Measurements from ENCODE around the gene GARNL3. TPM values are rescaled to one million over a fixed set of nuclear protein-coding genes. Genes with fewer than 3 reads are reported as not detected.

Gene GARNL3
- total RNA-seq, 1 experiment from 2014 or later = 11.8 TPM

DNA sequence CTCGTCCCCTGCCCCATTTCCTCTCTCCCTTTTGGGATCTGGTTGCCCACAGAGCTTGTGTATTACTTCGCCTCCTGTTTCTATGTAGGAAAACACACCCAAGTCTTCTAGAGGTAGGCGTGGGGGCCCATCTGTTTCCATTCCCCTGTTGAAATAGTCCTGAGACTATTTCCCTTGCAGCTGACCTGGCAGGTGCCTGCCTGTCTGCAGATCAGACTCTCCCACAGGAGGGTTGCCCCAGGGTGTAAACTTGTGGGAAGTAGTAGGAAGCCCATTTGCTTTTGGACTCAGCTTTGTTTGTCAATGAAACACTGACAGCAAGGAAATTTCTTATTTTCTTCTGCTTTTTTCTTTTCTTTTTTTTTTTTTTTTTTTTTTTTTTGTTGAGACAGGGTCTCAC lies 16.3 kb upstream of the GARNL3 start:
- POLR2A ChIA-PET = interaction anchor here (0.6 kb wide), 1 partner anchor 140 kb away, joined by 11 read pairs; no protein-coding TSS in a partner anchor
- H3K9me3 Mint-ChIP-seq (ENCODE audit: unreplicated experiment) = no peaks in the 10 kb centered on the region
- CTCF ChIA-PET = no interaction called here
- BruUV-seq (replicated peaks) = no TSS peak
- intact Hi-C loops (cut with micrococcal nuclease; ENCODE audit: unreplicated experiment) = loop anchor here (5.0 kb wide), 1 partner anchor 149 kb away; the partner anchor contains the start of gene SLC2A8
- Histone ChIP-seq H3K4me3 (ENCODE audit: low read depth, low read length) (no peak overlapping the region), H3K36me3 (ENCODE audit: control insufficient read depth, insufficient read depth, low read length) (no peaks in the 10 kb centered on the region), H3K27me3 (replicated peaks; ENCODE audit: control insufficient read depth, insufficient read depth, low read length) (no peaks in the 10 kb centered on the region), H3K4me1 (0 out of 2 replicates have a peak, but pooled peaks cover 5% of the 10 kb centered on the region), H3K9me3 (no peaks in the 10 kb centered on the region)
- DNase-seq = no peak
- H3K36me3 Mint-ChIP-seq (ENCODE audit: insufficient read depth, unreplicated experiment) = peaks cover 7% of the 10 kb centered on the region
- no peak overlapping the region for H3K27ac Mint-ChIP-seq (ENCODE audit: unreplicated experiment)
- no peaks in the 10 kb centered on the region for H3K4me1 Mint-ChIP-seq (ENCODE audit: low read depth, unreplicated experiment)
- H3K27me3 Mint-ChIP-seq (ENCODE audit: insufficient read depth, unreplicated experiment) = no peaks in the 10 kb centered on the region
- TF ChIP-seq CTCF (IDR thresholded peaks at IDR 0.05; ENCODE audit: insufficient read depth in 1 of 2, low read depth in 1 of 2, low read length in 1 of 2, severe bottlenecking in 1 of 2, unreplicated experiment in 1 of 2) = no peak
- H3K4me3 Mint-ChIP-seq (ENCODE audit: unreplicated experiment) = no peak overlapping the region

DNA sequence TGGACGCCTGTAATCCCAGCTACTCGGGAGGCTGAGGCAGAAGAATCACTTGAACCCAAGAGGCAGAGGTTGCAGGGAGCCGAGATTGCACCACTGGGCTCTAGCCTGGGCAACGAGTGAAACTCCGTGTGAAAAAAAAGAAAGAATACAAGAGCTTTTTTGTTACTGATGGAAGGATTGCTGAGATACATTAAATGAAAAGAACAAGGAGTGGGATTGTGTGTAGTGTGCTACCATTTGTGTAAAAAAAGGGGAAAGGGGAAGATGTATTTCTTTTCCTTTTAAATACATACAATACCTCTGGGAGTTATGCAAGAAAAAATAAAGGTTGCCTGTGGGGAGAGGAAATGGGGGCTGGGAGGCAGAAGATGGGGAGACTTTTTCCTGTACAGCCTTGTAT lies 14.7 kb upstream of the GARNL3 start:
- Histone ChIP-seq H3K27me3 (replicated peaks; ENCODE audit: control insufficient read depth, insufficient read depth, low read length) (no peaks in the 10 kb centered on the region), H3K4me3 (ENCODE audit: low read depth, low read length) (no peak overlapping the region), H3K9me3 (no peaks in the 10 kb centered on the region), H3K4me1 (0 out of 2 replicates have a peak, but pooled peaks cover 5% of the 10 kb centered on the region), H3K36me3 (ENCODE audit: control insufficient read depth, insufficient read depth, low read length) (no peaks in the 10 kb centered on the region)
- H3K4me3 Mint-ChIP-seq (ENCODE audit: unreplicated experiment) = no peak overlapping the region
- no TSS peak for BruUV-seq (replicated peaks)
- CTCF ChIA-PET = no interaction called here
- POLR2A ChIA-PET = no interaction called here
- no peak for DNase-seq
- no peaks in the 10 kb centered on the region for H3K4me1 Mint-ChIP-seq (ENCODE audit: low read depth, unreplicated experiment)
- intact Hi-C loops (cut with micrococcal nuclease; ENCODE audit: unreplicated experiment) = loop anchor here (5.0 kb wide), 1 partner anchor 147 kb away; the partner anchor contains the start of gene SLC2A8
- no peak overlapping the region for H3K27ac Mint-ChIP-seq (ENCODE audit: unreplicated experiment)
- peaks cover 4% of the 10 kb centered on the region for H3K36me3 Mint-ChIP-seq (ENCODE audit: insufficient read depth, unreplicated experiment)
- H3K27me3 Mint-ChIP-seq (ENCODE audit: insufficient read depth, unreplicated experiment) = no peaks in the 10 kb centered on the region
- no peak for TF ChIP-seq CTCF (IDR thresholded peaks at IDR 0.05; ENCODE audit: insufficient read depth in 1 of 2, low read depth in 1 of 2, low read length in 1 of 2, severe bottlenecking in 1 of 2, unreplicated experiment in 1 of 2)
- no peaks in the 10 kb centered on the region for H3K9me3 Mint-ChIP-seq (ENCODE audit: unreplicated experiment)

DNA sequence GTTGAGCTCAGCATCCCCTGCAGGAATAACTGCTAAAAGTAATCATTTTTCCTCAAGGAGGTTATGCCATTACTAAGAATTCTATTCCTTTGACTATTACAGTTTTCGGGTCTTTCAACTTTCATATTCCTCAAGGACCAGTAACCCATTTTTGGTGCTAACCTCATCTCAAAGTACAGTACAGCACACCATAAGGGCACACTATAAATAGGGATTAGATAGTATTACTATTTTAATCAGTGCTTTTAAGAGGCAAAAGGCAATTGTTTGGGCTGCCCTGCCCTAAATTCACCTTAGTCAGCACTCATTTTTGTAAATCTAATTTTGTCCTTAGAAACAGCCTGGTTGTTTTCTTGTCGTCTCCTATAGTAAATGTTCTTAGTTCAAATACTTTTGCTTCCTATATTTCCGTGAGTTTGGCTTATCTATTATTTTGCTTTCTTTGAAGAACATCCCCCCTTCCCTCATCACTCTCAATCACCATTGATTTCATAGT lies 13.6 kb upstream of the GARNL3 start:
- H3K9me3 Mint-ChIP-seq (ENCODE audit: unreplicated experiment) = no peaks in the 10 kb centered on the region
- no peak for TF ChIP-seq CTCF (IDR thresholded peaks at IDR 0.05; ENCODE audit: insufficient read depth in 1 of 2, low read depth in 1 of 2, low read length in 1 of 2, severe bottlenecking in 1 of 2, unreplicated experiment in 1 of 2)
- H3K4me1 ChIP-seq = 0 out of 2 replicates have a peak, but pooled peaks cover under 1% of the 10 kb centered on the region
- no peaks in the 10 kb centered on the region for H3K27me3 Mint-ChIP-seq (ENCODE audit: insufficient read depth, unreplicated experiment)
- no peak overlapping the region for H3K27ac Mint-ChIP-seq (ENCODE audit: unreplicated experiment)
- no peak overlapping the region for H3K4me3 ChIP-seq (ENCODE audit: low read depth, low read length)
- no peaks in the 10 kb centered on the region for H3K27me3 ChIP-seq (replicated peaks; ENCODE audit: control insufficient read depth, insufficient read depth, low read length)
- no peaks in the 10 kb centered on the region for H3K36me3 Mint-ChIP-seq (ENCODE audit: insufficient read depth, unreplicated experiment)
- no peak for DNase-seq
- intact Hi-C loops (cut with micrococcal nuclease; ENCODE audit: unreplicated experiment) = no loop called here
- no TSS peak for BruUV-seq (replicated peaks)
- H3K36me3 ChIP-seq (ENCODE audit: control insufficient read depth, insufficient read depth, low read length) = no peaks in the 10 kb centered on the region
- no peak overlapping the region for H3K4me3 Mint-ChIP-seq (ENCODE audit: unreplicated experiment)
- no peaks in the 10 kb centered on the region for H3K4me1 Mint-ChIP-seq (ENCODE audit: low read depth, unreplicated experiment)
- CTCF ChIA-PET = no interaction called here
- POLR2A ChIA-PET = no interaction called here
- H3K9me3 ChIP-seq = no peaks in the 10 kb centered on the region
